ENCODE data around the gene AQR. TPM values are rescaled to one million over a fixed set of nuclear protein-coding genes. Genes with fewer than 3 reads are reported as not detected.
"Not testable (repeated sequence)": the region's sequence is repeated elsewhere in the genome, so short reads cannot be mapped to it uniquely, and the experiment has no call there.

AQR gene
- total and polyA plus RNA-seq, 2 of the 13 experiments (the other 11 are each of a cell fraction or from before 2014, with no cell fraction given), result 18.7 to 31.3 TPM

DNA sequence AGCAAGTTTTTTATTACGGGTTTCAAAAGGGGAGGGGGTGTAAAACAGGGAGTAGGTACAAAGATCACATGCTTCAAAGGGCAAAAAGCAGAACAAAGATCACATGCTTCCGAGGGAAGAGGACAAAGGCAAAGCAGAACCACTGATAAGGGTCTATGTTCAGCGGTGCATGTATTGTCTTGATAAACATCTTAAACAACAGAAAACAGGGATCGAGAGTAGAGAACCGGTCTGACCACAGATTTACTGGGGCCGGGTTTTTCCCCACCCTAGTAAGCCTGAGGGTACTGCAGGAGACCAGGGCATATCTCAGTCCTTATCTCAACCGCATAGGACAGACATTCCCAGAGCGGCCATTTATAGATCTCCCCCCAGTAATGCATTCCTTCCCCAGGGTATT is 162.3 kb downstream of the AQR start:
- 17% methylated on average over 8 of the region's 8 CpGs for WGBS (ENCODE audit: low lambda C conversion rate)
- BruUV-seq (replicated peaks); H3K4me1 ChIP-seq (ENCODE audit: insufficient read depth, low read length); intact Hi-C loops (cut with micrococcal nuclease; ENCODE audit: unreplicated experiment); H3K79me2 ChIP-seq (ENCODE audit: insufficient read depth, low read length); H2AFZ ChIP-seq (ENCODE audit: low read length); H3K27ac ChIP-seq (ENCODE audit: extremely low read length, insufficient read depth, low read length); H3K4me3 ChIP-seq (replicated peaks in 1 of 3; ENCODE audit: insufficient read depth in 1 of 3, low read depth in 2 of 3, low read length in 3 of 3); in situ Hi-C loops (cut with HindIII; ENCODE audit: extremely low pct_ligation_motif_present, low pct_unique_long_range_greater_than_20kb); H3K27me3 ChIP-seq (ENCODE audit: control insufficient read depth in 1 of 2, insufficient read depth in 2 of 2, low read length in 2 of 2); H3K4me2 ChIP-seq (ENCODE audit: low read depth, low read length); FAIRE-seq; DNase-seq (ENCODE audit: low spot score); H3K9ac ChIP-seq (ENCODE audit: insufficient read depth, low read depth, low read length); H3K36me3 ChIP-seq (replicated peaks in 1 of 2; ENCODE audit: control insufficient read depth in 1 of 2, insufficient read depth in 2 of 2, low read length in 2 of 2); H3K9me3 ChIP-seq (ENCODE audit: low read length); POLR2A ChIA-PET; H4K20me1 ChIP-seq (ENCODE audit: insufficient read depth, low read length); ATAC-seq; CTCF ChIA-PET (ENCODE audit: low intra/inter-chr PET ratio, low total read pairs): not testable (repeated sequence)

DNA sequence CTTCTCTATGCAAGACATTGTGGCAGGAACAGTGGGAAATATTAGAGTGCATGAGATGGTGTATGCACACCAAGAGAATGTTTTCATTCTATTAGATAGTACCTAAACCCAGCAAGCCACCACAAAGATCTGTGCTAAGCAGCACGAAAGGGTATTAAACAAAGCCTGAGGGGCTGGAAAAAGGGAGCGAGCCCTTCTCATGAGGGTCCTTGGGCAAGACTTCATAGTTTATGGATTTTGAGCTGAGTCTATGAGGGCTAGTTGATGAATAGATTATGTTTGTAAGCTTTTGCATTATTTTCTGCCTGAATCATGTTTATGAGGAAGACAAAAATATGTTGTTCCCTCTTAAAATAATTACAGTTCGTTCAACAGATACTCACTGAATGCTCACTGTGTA is 164.8 kb downstream of the AQR start:
- intact Hi-C loops (cut with micrococcal nuclease; ENCODE audit: unreplicated experiment), result no loop called here

DNA sequence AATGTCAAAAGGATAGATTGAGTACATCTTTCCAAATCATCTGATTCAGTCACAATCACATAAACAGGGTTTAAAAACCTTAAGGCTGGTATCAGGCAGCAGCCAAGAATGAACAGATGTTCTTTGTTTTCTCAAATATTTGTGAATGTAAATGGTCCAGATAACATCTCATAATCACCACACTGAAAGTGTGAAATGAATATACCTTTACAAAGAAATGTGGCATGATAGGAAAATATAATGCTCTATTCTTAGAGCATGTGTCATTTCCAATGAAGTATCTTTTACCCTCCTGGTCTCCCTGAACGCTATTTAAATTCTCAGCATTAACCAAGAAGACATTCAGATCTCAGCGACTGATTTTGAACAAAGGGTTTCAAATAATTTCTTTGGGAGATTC is 165.4 kb downstream of the AQR start:
- Histone ChIP-seq H4K20me1 (ENCODE audit: insufficient read depth, low read length) (no peaks in the 10 kb centered on the region), H3K9ac (ENCODE audit: insufficient read depth, low read depth, low read length) (no peak overlapping the region), H3K4me2 (ENCODE audit: low read depth, low read length) (no peak overlapping the region), H3K4me1 (ENCODE audit: insufficient read depth, low read length) (0 out of 2 replicates have a peak, but pooled peaks cover 8% of the 10 kb centered on the region), H3K4me3 (replicated peaks in 1 of 3; ENCODE audit: insufficient read depth in 1 of 3, low read depth in 2 of 3, low read length in 3 of 3) (no peak overlapping the region), H2AFZ (ENCODE audit: low read length) (no peak overlapping the region), H3K27ac (ENCODE audit: extremely low read length, insufficient read depth, low read length) (no peak overlapping the region), H3K79me2 (ENCODE audit: insufficient read depth, low read length) (no peaks in the 10 kb centered on the region), H3K36me3 (replicated peaks in 1 of 2; ENCODE audit: control insufficient read depth in 1 of 2, insufficient read depth in 2 of 2, low read length in 2 of 2) (no peaks in the 10 kb centered on the region), H3K9me3 (ENCODE audit: low read length) (no peaks in the 10 kb centered on the region), H3K27me3 (ENCODE audit: control insufficient read depth in 1 of 2, insufficient read depth in 2 of 2, low read length in 2 of 2) (peaks cover 0 to 13% of the 10 kb centered on the region in 2 experiments; a peak in 2 of 5 replicates)
- in situ Hi-C loops (cut with HindIII; ENCODE audit: extremely low pct_ligation_motif_present, low pct_unique_long_range_greater_than_20kb) (no loop called here), intact Hi-C loops (cut with micrococcal nuclease; ENCODE audit: unreplicated experiment) (no loop called here)
- no TSS peak for BruUV-seq (replicated peaks)
- DNase-seq (ENCODE audit: low spot score) (no peak), ATAC-seq (no peak), FAIRE-seq (no peak)
- CTCF ChIA-PET (ENCODE audit: low intra/inter-chr PET ratio, low total read pairs), result no interaction called here
- TF ChIP-seq, protein P1, sequence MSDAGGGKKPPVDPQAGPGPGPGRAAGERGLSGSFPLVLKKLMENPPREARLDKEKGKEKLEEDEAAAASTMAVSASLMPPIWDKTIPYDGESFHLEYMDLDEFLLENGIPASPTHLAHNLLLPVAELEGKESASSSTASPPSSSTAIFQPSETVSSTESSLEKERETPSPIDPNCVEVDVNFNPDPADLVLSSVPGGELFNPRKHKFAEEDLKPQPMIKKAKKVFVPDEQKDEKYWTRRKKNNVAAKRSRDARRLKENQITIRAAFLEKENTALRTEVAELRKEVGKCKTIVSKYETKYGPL (CRISPR knock-in tag; IDR thresholded peaks at IDR 0.05), result no peak
- POLR2A ChIA-PET, result no interaction called here
- WGBS (ENCODE audit: low lambda C conversion rate), result 2% methylated on average over 2 of the region's 2 CpGs

More for the DNA sequence above, 164.8 kb downstream of the AQR start:
- H3K4me3 ChIP-seq (replicated peaks in 1 of 3; ENCODE audit: insufficient read depth in 1 of 3, low read depth in 2 of 3, low read length in 3 of 3), result no peak overlapping the region
- 0% methylated on average over 3 of the region's 3 CpGs for WGBS (ENCODE audit: low lambda C conversion rate)
- ChIA-PET CTCF (ENCODE audit: low intra/inter-chr PET ratio, low total read pairs) (no interaction called here), POLR2A (no interaction called here)
- no peak overlapping the region for H3K4me2 ChIP-seq (ENCODE audit: low read depth, low read length)
- H3K27ac ChIP-seq (ENCODE audit: extremely low read length, insufficient read depth, low read length), result no peak overlapping the region
- peaks cover 0 to 6% of the 10 kb centered on the region in 2 experiments; a peak in 2 of 5 replicates for H3K27me3 ChIP-seq (ENCODE audit: control insufficient read depth in 1 of 2, insufficient read depth in 2 of 2, low read length in 2 of 2)
- ATAC-seq (no peak), DNase-seq (ENCODE audit: low spot score) (no peak), FAIRE-seq (no peak)
- H3K9me3 ChIP-seq (ENCODE audit: low read length), result no peaks in the 10 kb centered on the region
- H3K4me1 ChIP-seq (ENCODE audit: insufficient read depth, low read length), result 0 out of 2 replicates have a peak, but pooled peaks cover 1% of the 10 kb centered on the region
- H3K9ac ChIP-seq (ENCODE audit: insufficient read depth, low read depth, low read length), result no peak overlapping the region
- in situ Hi-C loops (cut with HindIII; ENCODE audit: extremely low pct_ligation_motif_present, low pct_unique_long_range_greater_than_20kb), result no loop called here
- no peaks in the 10 kb centered on the region for H3K79me2 ChIP-seq (ENCODE audit: insufficient read depth, low read length)
- no peaks in the 10 kb centered on the region for H4K20me1 ChIP-seq (ENCODE audit: insufficient read depth, low read length)
- H2AFZ ChIP-seq (ENCODE audit: low read length), result no peak overlapping the region
- no peaks in the 10 kb centered on the region for H3K36me3 ChIP-seq (replicated peaks in 1 of 2; ENCODE audit: control insufficient read depth in 1 of 2, insufficient read depth in 2 of 2, low read length in 2 of 2)
- TF ChIP-seq ZNF24 (IDR thresholded peaks at IDR 0.05), result no peak
- TF ChIP-seq CREB1 (IDR thresholded peaks at IDR 0.05), result no peak
- TF ChIP-seq CREB1 (CRISPR knock-in tag; IDR thresholded peaks at IDR 0.05), result no peak
- no TSS peak for BruUV-seq (replicated peaks)
